ENCODE results near the gene EIF2B2.

GRCh38 chr14:75032939-75033338, 30.2 kb downstream of the EIF2B2 start:
- no peak for TF ChIP-seq ELF4 (IDR thresholded peaks at IDR 0.05)
- TF ChIP-seq TARDBP (IDR thresholded peaks at IDR 0.05) = no peak
- no peak for TF ChIP-seq SP1 (IDR thresholded peaks at IDR 0.05)
